CD4-positive, alpha-beta T cell treated with Interleukin-6 at 100 ng/mL for 8 hours (primary cell): ENCODE data around the gene IST1.

Source experiments
- DNase-seq: peaks from one replicate; pipeline ENCODE4 v3.0.0-alpha.2; 2020; ENCODE audit warnings: mixed read lengths, low spot score

IST1 gene

GRCh38 chr16:71919035-71919434, 23.7 kb downstream of the IST1 start:
- DNase-seq, result no peak

GRCh38 chr16:71920658-71921057, 25.3 kb downstream of the IST1 start:
- no peak for DNase-seq

DNA sequence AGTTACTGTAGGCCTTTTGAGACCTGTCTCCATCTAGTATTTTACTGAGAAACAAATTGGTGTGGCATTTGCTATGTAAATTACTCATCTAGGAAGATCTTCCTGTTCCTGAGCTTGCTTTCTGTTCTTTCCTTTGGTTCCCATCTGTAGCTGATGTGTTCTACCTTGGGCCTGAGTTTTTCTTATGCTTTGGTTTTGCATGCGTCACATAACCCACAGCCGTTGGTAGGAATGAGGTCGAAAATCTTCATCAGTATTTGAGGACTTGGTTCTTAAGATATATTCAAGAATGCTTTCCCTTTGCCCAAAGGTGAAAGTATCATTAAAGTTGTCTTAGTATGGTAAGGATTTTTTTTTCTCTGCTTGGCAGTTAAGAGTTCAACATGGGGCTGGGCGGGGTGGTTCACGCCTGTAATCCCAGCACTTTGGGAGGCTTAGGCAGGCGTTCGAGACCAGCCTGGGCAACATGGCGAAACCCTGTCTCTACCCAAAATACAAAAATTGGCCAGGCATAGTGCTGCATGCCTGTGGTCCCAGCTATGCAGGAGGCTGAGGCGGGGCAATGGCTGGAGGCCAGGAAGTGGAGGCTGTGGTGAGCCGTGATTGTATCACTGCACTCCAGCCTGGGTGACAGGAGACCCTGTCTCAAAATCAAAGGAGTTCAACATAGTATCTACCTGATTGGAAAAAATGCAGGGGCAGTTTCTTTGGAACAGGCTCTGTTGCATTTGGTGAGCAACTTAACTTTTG, 28.8 kb downstream of the IST1 start:
- DNase-seq, result no peak

GRCh38 chr16:71924710-71925109, 29.4 kb downstream of the IST1 start:
- no peak for DNase-seq

DNA sequence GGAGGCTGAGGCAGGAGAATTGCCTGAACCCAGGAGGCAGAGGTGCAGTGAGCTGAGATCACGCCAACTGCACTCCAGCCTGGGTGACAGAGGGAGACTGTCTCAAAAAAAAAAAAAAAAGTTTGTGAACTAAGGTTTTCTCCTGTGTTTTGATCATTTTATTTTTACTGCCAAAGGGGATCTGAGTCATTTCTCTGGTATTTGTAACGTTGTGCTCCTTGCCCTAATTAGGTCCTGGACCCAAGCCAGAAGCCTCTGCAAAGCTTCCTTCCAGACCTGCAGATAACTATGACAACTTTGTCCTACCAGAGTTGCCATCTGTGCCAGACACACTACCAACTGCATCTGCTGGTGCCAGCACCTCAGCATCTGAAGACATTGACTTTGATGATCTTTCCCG, 32.1 kb downstream of the IST1 start:
- DNase-seq, result no peak

DNA sequence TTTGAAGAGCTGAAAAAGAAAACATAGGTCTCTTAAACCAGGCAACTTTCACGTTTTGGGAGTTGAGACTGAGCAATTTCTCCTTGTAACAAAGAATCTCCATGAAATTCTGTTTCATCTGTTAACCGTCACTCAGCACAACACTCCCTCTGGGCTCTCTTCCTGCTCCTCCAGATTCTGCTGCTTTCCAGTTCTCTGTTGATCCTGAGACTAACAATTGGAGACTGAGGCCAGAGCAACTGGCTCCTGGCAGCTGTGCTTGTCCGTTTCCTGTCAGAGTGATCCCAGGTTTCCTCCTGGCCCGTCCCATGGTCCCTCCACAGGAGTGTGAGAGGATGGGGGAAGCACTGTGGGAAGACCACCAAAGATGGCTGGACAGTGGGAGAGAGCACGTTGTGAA, 32.5 kb downstream of the IST1 start:
- DNase-seq, result no peak

GRCh38 chr16:71929048-71929447, 33.7 kb downstream of the IST1 start:
- DNase-seq, result no peak

- no peak for DNase-seq
Measured at GRCh38 chr16:71930013-71930563, 34.8 kb downstream of the IST1 start.

DNA sequence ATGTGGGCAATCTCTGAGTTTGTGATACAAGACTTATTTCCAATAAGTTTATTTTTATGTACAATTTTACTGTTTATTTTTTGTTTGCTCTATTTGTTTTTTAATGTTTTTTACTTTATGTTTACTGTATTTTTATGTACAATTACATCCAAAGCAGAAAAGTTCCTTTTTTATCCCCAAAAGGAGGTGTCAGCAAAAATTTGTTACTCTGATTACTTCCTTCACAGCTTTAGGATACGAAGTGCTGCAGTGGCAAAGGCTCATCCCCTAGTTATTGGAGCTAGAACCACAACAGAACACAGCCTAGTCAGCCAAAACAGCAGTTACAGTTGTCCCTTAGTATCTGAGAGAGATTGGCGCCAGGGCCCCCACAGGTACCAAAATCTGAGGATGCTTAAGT, 35.7 kb downstream of the IST1 start:
- no peak for DNase-seq

- no peak for DNase-seq
Measured at GRCh38 chr16:71931599-71931998, 36.3 kb downstream of the IST1 start.

DNA sequence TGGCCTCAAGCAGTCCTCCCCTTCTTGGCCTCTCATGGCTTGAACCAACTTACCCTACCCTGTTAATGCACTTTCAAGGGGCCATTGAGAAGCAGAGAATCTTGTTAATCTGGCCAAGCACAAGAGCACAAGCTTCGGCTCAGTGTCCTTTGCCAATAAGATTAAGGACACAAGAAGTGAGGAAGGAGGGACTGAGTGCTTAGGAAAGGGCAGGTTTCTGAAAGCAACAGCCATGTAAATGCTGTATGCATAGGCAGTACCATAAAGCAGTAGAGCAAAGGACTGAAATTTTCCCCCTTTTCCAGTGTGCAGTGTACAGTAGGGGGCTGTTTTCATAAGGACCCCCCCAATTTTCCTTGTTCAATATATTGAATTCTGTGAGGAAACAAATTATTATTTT, 37.7 kb downstream of the IST1 start:
- DNase-seq, result no peak

GRCh38 chr16:71933913-71934695, 38.8 kb downstream of the IST1 start:
- no peak for DNase-seq

DNA sequence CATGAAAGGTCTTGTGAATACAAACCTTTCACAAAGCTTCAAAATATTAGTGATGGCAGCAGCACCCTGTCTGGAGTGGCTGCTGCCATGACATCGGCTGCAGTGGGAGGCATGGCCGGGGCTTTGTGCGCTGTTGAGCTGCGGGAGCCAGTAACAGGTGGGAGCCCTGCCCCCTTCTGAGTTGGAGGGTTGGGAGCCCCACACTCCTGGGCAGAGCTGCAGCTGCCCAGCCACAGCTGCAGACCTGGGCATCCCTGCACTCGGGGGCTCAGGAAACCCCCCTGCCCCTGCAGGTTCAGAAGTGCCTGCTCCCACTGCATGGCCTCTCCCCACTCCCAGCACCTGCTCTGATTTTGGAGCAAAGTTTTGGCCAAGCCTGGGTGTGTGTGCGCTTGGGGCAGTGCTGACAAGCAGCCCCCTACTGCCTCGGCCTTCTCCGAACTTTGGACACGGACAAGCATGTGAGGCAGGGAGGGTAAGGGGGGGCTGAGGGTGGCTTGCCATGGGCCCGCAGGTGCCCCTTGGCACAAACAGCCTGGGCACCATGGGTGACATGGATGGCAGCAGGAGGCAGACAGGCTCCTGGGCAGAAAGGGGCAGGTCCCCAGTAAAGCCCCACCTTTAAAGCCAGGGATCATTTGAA, 42.7 kb downstream of the IST1 start:
- no peak for DNase-seq

- DNase-seq, result no peak
Measured at GRCh38 chr16:71943887-71944286, 48.6 kb downstream of the IST1 start.

- no peak for DNase-seq
Measured at GRCh38 chr16:71945616-71946015, 50.3 kb downstream of the IST1 start.

GRCh38 chr16:71952825-71953224, 57.5 kb downstream of the IST1 start:
- DNase-seq, result no peak

- no peak for DNase-seq
Measured at GRCh38 chr16:71954180-71954579, 58.8 kb downstream of the IST1 start.

DNA sequence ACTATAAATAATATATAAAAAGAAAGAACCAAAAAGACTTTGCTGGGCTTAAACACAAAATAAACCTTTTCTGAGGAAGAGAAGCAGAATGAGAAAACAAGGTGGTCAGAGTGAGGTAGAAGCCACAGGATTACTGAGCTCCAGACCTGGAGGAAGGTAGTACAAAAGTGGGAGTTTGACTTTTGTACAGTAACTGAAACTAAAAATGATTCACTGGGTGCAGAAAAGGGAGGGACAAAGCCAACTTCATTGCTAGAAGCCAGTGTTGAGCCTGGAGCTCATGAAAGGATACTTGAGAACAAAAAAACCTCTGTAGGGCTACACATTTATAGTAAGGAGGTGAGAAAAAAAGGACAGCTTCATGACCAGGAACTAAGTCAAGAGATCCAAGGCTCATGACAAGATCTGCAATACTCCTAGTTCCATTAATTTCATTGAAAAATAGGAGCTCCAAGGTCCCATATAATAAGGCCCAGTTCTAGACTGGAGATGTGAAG, 59.4 kb downstream of the IST1 start:
- DNase-seq, result no peak

GRCh38 chr16:71956486-71956885, 61.2 kb downstream of the IST1 start:
- no peak for DNase-seq

DNA sequence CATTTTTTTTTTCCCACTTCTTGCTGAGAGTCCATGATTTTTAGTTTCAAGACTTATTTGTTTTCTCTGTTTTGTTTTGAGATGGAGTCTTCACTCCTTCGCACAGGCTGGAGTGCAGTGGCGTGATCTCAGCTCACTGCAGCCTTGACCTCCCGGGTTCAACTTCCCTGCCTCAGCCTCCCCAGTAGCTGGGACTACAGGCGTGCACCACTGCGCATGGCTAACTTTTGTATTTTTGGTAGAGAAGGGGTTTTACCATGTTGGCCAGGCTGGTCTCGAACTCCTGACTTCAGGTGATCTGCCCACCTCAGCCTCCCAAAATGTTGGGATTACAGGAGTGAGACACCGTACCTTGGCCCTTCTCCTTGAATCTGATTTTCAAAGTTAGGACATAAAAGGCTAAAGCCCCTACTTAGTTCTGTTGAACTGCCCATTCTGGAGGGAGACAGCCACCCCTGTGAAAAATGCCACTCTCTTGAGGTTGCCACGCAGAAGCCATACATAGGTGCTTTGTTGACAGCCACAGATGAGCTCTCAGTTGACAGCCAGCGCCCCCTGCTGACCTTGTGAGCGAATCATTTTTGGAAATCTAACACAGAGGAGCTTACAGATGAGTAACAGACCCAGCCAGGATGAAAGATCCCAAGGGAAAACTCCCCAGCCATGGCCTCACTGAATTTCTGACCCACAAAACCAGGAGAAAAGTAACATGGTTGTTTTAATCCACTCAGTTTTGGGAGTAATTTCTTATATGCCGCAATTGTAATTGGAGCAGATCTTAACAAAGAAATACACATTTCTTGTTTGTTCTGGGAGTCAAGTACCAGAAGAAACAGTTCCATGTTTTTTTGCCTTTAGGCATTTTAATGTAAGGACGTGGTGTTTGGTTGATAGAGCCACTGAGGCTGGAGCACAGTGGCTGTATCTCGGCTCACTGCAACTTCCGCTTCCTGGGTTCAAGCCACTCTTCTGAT, 66.0 kb downstream of the IST1 start:
- peak; percentile 80 for DNase-seq

DNA sequence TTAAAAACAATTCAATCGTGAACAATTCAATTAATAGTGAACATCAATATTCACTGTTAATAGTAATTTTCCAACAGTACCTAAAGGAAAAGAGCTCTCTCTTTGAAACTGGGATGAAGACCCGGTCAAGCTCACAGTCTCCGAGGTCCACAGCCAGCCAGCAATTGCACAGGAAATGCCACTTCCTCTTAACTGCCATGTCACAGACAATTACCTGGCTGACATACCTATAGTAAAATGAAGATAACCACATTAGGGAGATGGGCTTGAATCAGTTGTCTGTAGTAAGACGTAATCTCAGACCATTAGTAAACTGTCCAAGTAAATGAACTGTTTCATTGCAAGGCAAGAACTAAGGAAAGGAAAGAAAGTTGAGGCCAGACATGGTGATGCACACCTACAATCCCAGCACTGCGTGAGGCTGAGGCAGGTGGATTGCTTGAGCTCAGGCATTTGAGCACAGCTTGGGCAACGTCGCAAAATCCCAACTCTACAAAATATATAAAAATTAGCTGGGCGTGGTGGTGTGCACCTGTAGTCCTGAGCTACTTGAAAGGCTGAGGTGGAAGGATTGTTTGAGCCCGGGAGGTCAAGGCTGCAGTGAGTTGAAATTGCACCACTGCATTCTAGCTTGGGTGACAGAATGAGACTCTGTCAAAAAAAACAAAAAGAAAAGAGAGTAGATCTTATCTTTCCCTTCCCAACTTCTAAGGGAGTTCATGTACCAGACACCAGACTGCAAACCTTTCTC, 68.0 kb downstream of the IST1 start:
- DNase-seq, result no peak
